PC-3 (cell line): ENCODE measurements around the gene PTPA. TPM values are rescaled to one million over a fixed set of nuclear protein-coding genes. Genes with fewer than 3 reads are reported as not detected.

Source experiments
- ATAC-seq: fragments of 200-7000 bp; cut with Tn5 transposase; 2 replicates; pipeline ENCODE4 v1.9.1; 2020; ENCODE audit warnings: mild to moderate bottlenecking, moderate library complexity
- BruUV-seq: library from RNA; stranded (reverse); fragments of 400-500 nt; replicated peaks from 2 replicates; lab custom pipeline; 2021; lab: Mats Ljungman, UMichigan
- CTCF ChIA-PET: fragments of 300-600 bp; sonication (Branson Sonifier 250); formaldehyde crosslinking; loops from one replicate; lab custom pipeline; 2022; ENCODE audit warnings: antibody characterized with exemption; lab: Charles Lee
- POLR2A ChIA-PET: fragments of 300-600 bp; sonication (Branson Sonifier 250); formaldehyde crosslinking; loops from one replicate; lab custom pipeline; 2022; ENCODE audit warnings: antibody characterized with exemption; ENCODE audit not compliant: unreplicated experiment; lab: Charles Lee
- DNase-seq: peaks from one replicate; pipeline ENCODE4 v3.0.0-alpha.2; 2015
- H2AFZ ChIP-seq: fragments of 300-600 bp; sonication (generic); 2 replicates; pipeline ENCODE4 v1.6.0; 2016; ENCODE audit warnings: antibody characterized with exemption, low read length
- H3F3A ChIP-seq: fragments of 300-600 bp; sonication (generic); one replicate; pipeline ENCODE4 v1.6.0; 2017; ENCODE audit warnings: antibody characterized with exemption, low read length, control low read depth, mild to moderate bottlenecking; ENCODE audit not compliant: unreplicated experiment
- H3K27ac ChIP-seq: fragments of 300-600 bp; sonication (generic); 2 replicates; pipeline ENCODE4 v1.5.1; 2016; ENCODE audit warnings: mild to moderate bottlenecking, low read length
- H3K27me3 ChIP-seq: fragments of 300-600 bp; sonication (generic); 2 replicates; pipeline ENCODE4 v1.6.1; 2016; ENCODE audit warnings: low read length, mixed read lengths
- H3K36me3 ChIP-seq: fragments of 300-600 bp; sonication (generic); 2 replicates; pipeline ENCODE4 v1.6.1; 2016; ENCODE audit warnings: low read depth, mixed run types, low read length, mixed read lengths
- H3K4me1 ChIP-seq: fragments of 300-600 bp; sonication (generic); 2 replicates; pipeline ENCODE4 v1.5.1; 2016; ENCODE audit warnings: low read length; ENCODE audit not compliant: insufficient read depth
- H3K4me2 ChIP-seq: fragments of 300-600 bp; sonication (generic); 2 replicates; pipeline ENCODE4 v1.6.0; 2016; ENCODE audit warnings: low read length
- H3K4me3 ChIP-seq: fragments of 300-600 bp; sonication (generic); 2 replicates; pipeline ENCODE4 v1.5.1; 2016; ENCODE audit warnings: mild to moderate bottlenecking, low read length, mixed read lengths
- H3K79me2 ChIP-seq: fragments of 300-600 bp; sonication (generic); 2 replicates; pipeline ENCODE4 v1.6.1; 2017; ENCODE audit warnings: low read length, mixed read lengths
- H3K9ac ChIP-seq: fragments of 300-600 bp; sonication (generic); 2 replicates; pipeline ENCODE4 v1.6.0; 2016; ENCODE audit warnings: mild to moderate bottlenecking, low read length
- H3K9me2 ChIP-seq: fragments of 300-600 bp; sonication (generic); replicated peaks from 2 replicates; pipeline ENCODE4 v1.6.1; 2016; ENCODE audit warnings: mixed run types, low read length, mixed read lengths
- H3K9me3 ChIP-seq: fragments of 300-600 bp; sonication (generic); 2 replicates; pipeline ENCODE4 v1.6.1; 2016; ENCODE audit warnings: low read length, mixed read lengths
- H4K20me1 ChIP-seq: fragments of 300-600 bp; sonication (generic); 2 replicates; pipeline ENCODE4 v1.6.1; 2016; ENCODE audit warnings: low read length, mixed read lengths
- CTCF ChIP-seq: fragments of 300-600 bp; sonication (generic); conservative IDR thresholded peaks from 2 replicates; pipeline ENCODE4 v1.5.1; 2017; ENCODE audit warnings: antibody characterized with exemption, low read depth, mild to moderate bottlenecking, low read length
- EZH2 ChIP-seq: fragments of 300-600 bp; sonication (generic); IDR thresholded peaks from one replicate; pipeline ENCODE4 v1.6.1; 2017; ENCODE audit warnings: antibody characterized with exemption, mild to moderate bottlenecking, low read length; ENCODE audit not compliant: unreplicated experiment
- EZH2phosphoT487 ChIP-seq: fragments of 300-600 bp; sonication (generic); IDR thresholded peaks from 2 replicates; pipeline ENCODE4 v1.6.1; 2018; ENCODE audit warnings: mild to moderate bottlenecking, antibody characterized with exemption, low read length, borderline replicate concordance
- intact Hi-C: fragments of 100-400 bp; cut with micrococcal nuclease; formaldehyde crosslinking; loops from 2 replicates; pipeline ENCODE4 v1.9.0; 2023
- total RNA-seq: library from RNA; depleted of rRNA; stranded (reverse); fragments of >200 nt; gene quantifications from 2 replicates; pipeline ENCODE4 v1.2.3, GENCODE V29; 2014

PTPA gene
- total RNA-seq, 1 experiment from 2014 or later = 138 TPM

GRCh38 chr9:129102791-129103594, 8.2 kb upstream of the PTPA start:
- ChIA-PET CTCF (no interaction called here), POLR2A (no interaction called here)
- no peaks in the 10 kb centered on the region for H3K9me2 ChIP-seq
- intact Hi-C loops = no loop called here
- no peaks in the 10 kb centered on the region for H3K27me3 ChIP-seq
- DNase-seq (no peak), ATAC-seq (peak; percentile 72)
- no peaks in the 10 kb centered on the region for H3K36me3 ChIP-seq
- no peaks in the 10 kb centered on the region for H3K79me2 ChIP-seq
- H3K4me3 ChIP-seq = no peak overlapping the region
- H3F3A ChIP-seq = no peaks in the 10 kb centered on the region
- H3K4me1 ChIP-seq = peaks cover 3% of the 10 kb centered on the region; the same call in 1 of the 2 replicates
- no peak overlapping the region for H3K4me2 ChIP-seq
- no peak overlapping the region for H2AFZ ChIP-seq
- no peak overlapping the region for H3K27ac ChIP-seq
- H4K20me1 ChIP-seq = no peaks in the 10 kb centered on the region
- BruUV-seq = no TSS peak
- TF ChIP-seq CTCF (peak; percentile 50), EZH2 (no peak)
- H3K9ac ChIP-seq = no peak overlapping the region
- no peaks in the 10 kb centered on the region for H3K9me3 ChIP-seq

GRCh38 chr9:129103595-129103965, 7.6 kb upstream of the PTPA start:
- no peak overlapping the region for H2AFZ ChIP-seq
- ATAC-seq = no peak

More at GRCh38 chr9:129103595-129103965, 7.6 kb upstream of the PTPA start:
- POLR2A ChIA-PET = no interaction called here
- Histone ChIP-seq H3K4me1 (peaks cover 3% of the 10 kb centered on the region; the same call in 1 of the 2 replicates), H3K79me2 (no peaks in the 10 kb centered on the region), H4K20me1 (no peaks in the 10 kb centered on the region), H3K27me3 (no peaks in the 10 kb centered on the region), H3K9me3 (no peaks in the 10 kb centered on the region), H3K9me2 (no peaks in the 10 kb centered on the region), H3F3A (no peaks in the 10 kb centered on the region), H3K4me2 (no peak overlapping the region), H3K36me3 (no peaks in the 10 kb centered on the region), H3K4me3 (no peak overlapping the region), H3K27ac (no peak overlapping the region), H3K9ac (no peak overlapping the region)
- CTCF ChIA-PET = no interaction called here
- BruUV-seq = no TSS peak
- TF ChIP-seq CTCF (no peak), EZH2 (no peak), EZH2phosphoT487 (no peak)
- DNase-seq = no peak
- intact Hi-C loops = no loop called here
